Fibroblast of lung (primary cell): ENCODE measurements around the gene MREG. TPM values are rescaled to one million over a fixed set of nuclear protein-coding genes. Genes with fewer than 3 reads are reported as not detected.

Experiments
- DNase-seq, 2 donors: peaks; one replicate each; pipeline versions ENCODE4 v3.0.0 to v3.0.0-alpha.2; 2010; ENCODE audit warnings: low read depth in 2 of 2
- H2AFZ ChIP-seq: 2 replicates; pipeline ENCODE4 v1.5.1; 2012; ENCODE audit warnings: low read length, control low read depth, inconsistent platforms
- H3K27ac ChIP-seq: 2 replicates; pipeline ENCODE4 v1.5.1; 2011; ENCODE audit warnings: low read length, control low read depth; ENCODE audit not compliant: insufficient read depth
- H3K27me3 ChIP-seq: 2 replicates; pipeline ENCODE4 v1.5.1; 2011; ENCODE audit warnings: mild to moderate bottlenecking, low read length; ENCODE audit not compliant: control insufficient read depth, insufficient read depth
- H3K36me3 ChIP-seq: 2 replicates; pipeline ENCODE4 v1.5.1; 2011; ENCODE audit warnings: low read length; ENCODE audit not compliant: control insufficient read depth, insufficient read depth
- H3K4me1 ChIP-seq: 2 replicates; pipeline ENCODE4 v1.5.1; 2011; ENCODE audit warnings: low read length; ENCODE audit not compliant: control insufficient read depth, insufficient read depth; ENCODE audit errors: extremely low read depth
- H3K4me2 ChIP-seq: 2 replicates; pipeline ENCODE4 v1.5.1; 2011; ENCODE audit warnings: low read length, control low read depth; ENCODE audit not compliant: insufficient read depth; ENCODE audit errors: extremely low read depth
- H3K4me3 ChIP-seq, 4 experiments: fragments of 200-600 bp in 1 of 4; sonication (generic) in 1 of 4; replicated peaks in 1 of 4; 2 replicates each; pipeline ENCODE4 v1.5.1; 2011 to 2016; ENCODE audit warnings: low read length in 4 of 4, low read depth in 3 of 4, mild to moderate bottlenecking in 3 of 4, control low read depth in 2 of 4, inconsistent platforms in 1 of 4, mixed read lengths in 1 of 4; ENCODE audit not compliant: insufficient read depth in 1 of 4; ENCODE audit errors: control extremely low read depth in 1 of 4
- H3K79me2 ChIP-seq: 2 replicates; pipeline ENCODE4 v1.5.1; 2012; ENCODE audit warnings: mild to moderate bottlenecking, low read length, inconsistent platforms; ENCODE audit not compliant: control insufficient read depth, insufficient read depth
- H3K9ac ChIP-seq: 2 replicates; pipeline ENCODE4 v1.5.1; 2011; ENCODE audit warnings: mild to moderate bottlenecking, low read length, control low read depth; ENCODE audit not compliant: insufficient read depth
- H3K9me3 ChIP-seq: 2 replicates; pipeline ENCODE4 v1.5.1; 2012; ENCODE audit warnings: low read depth, low read length; ENCODE audit not compliant: control insufficient read depth, insufficient read depth
- H4K20me1 ChIP-seq: 2 replicates; pipeline ENCODE4 v1.5.1; 2011; ENCODE audit warnings: low read length; ENCODE audit not compliant: control insufficient read depth, insufficient read depth; ENCODE audit errors: extremely low read depth
- CTCF ChIP-seq, 2 donors: IDR thresholded peaks in 1 of 2; conservative IDR thresholded peaks in 1 of 2; 1 replicate in 1 of 2; 2 replicates in 1 of 2; pipeline ENCODE4 v1.5.1; 2011 to 2012; ENCODE audit warnings: low read length in 2 of 2, control low read depth in 1 of 2, inconsistent platforms in 1 of 2, low read depth in 1 of 2, mild to moderate bottlenecking in 1 of 2
- EZH2 ChIP-seq: IDR thresholded peaks from 2 replicates; pipeline ENCODE4 v1.5.1; 2012; ENCODE audit warnings: low read length, control low read depth, mild to moderate bottlenecking; ENCODE audit errors: missing control alignments
- polyA plus RNA-seq, 2 donors: library from polyadenylated mRNA; depleted of rRNA in 1 of 2; stranded (reverse) in 1 of 2; unstranded in 1 of 2; fragments of >200 nt; gene quantifications; 2 replicates each; pipeline ENCODE4 v1.2.1, GENCODE V29; 2011 to 2012; ENCODE audit warnings: missing spikeins in 1 of 2
- total RNA-seq: library from RNA; depleted of rRNA; stranded (reverse); fragments of >200 nt; gene quantifications from 2 replicates; pipeline ENCODE4 v1.2.1, GENCODE V29; 2014

Gene MREG
- total and polyA plus RNA-seq, 2 donors (not counting 1 experiment from before 2014, with no cell fraction given) = 2.4 to 3.5 TPM

- Histone ChIP-seq H2AFZ (no peak overlapping the region), H3K4me1 (no peaks in the 10 kb centered on the region), H3K27me3 (no peaks in the 10 kb centered on the region), H4K20me1 (no peaks in the 10 kb centered on the region), H3K9me3 (no peaks in the 10 kb centered on the region), H3K27ac (no peak overlapping the region), H3K79me2 (no peaks in the 10 kb centered on the region), H3K4me2 (no peak overlapping the region), H3K36me3 (no peaks in the 10 kb centered on the region), H3K9ac (no peak overlapping the region), H3K4me3 (no peak overlapping the region)
- peak in 1 of 2 donors; percentile 78 for DNase-seq
- TF ChIP-seq CTCF (conservative IDR thresholded peaks at IDR 0.05 in 1 of 2, IDR thresholded peaks at IDR 0.05 in 1 of 2; ENCODE audit: low read depth in 1 of 2, low read length in 2 of 2) = no peak
- no peak for TF ChIP-seq EZH2
These were observed 44.1 kb downstream of the MREG start for GRCh38 chr2:215969131-215969841.

- Histone ChIP-seq H3K4me3 (no peak overlapping the region), H3K79me2 (no peaks in the 10 kb centered on the region), H3K9me3 (no peaks in the 10 kb centered on the region), H3K4me2 (no peak overlapping the region), H3K36me3 (no peaks in the 10 kb centered on the region), H3K27ac (no peak overlapping the region), H4K20me1 (no peaks in the 10 kb centered on the region), H3K27me3 (no peaks in the 10 kb centered on the region), H3K4me1 (no peaks in the 10 kb centered on the region), H3K9ac (no peak overlapping the region), H2AFZ (no peak overlapping the region)
- TF ChIP-seq EZH2 = no peak
- no peak for DNase-seq
These were observed 44.9 kb downstream of the MREG start for GRCh38 chr2:215968499-215968898.

GRCh38 chr2:215967590-215968378, 45.6 kb downstream of the MREG start:
- no peak overlapping the region for H3K4me3 ChIP-seq
- no peaks in the 10 kb centered on the region for H3K36me3 ChIP-seq
- no peaks in the 10 kb centered on the region for H3K27me3 ChIP-seq
- H3K79me2 ChIP-seq = no peaks in the 10 kb centered on the region
- H4K20me1 ChIP-seq = no peaks in the 10 kb centered on the region
- no peak overlapping the region for H2AFZ ChIP-seq
- H3K9ac ChIP-seq = no peak overlapping the region
- DNase-seq = no peak
- no peak overlapping the region for H3K27ac ChIP-seq
- no peaks in the 10 kb centered on the region for H3K9me3 ChIP-seq
- H3K4me1 ChIP-seq = no peaks in the 10 kb centered on the region
- TF ChIP-seq EZH2 (no peak), CTCF (conservative IDR thresholded peaks at IDR 0.05 in 1 of 2, IDR thresholded peaks at IDR 0.05 in 1 of 2; ENCODE audit: low read depth in 1 of 2, low read length in 2 of 2) (no peak)
- H3K4me2 ChIP-seq = no peak overlapping the region
